Measurements from ENCODE around the gene DGAT2L6.
A peak's percentile ranks its signal among the peaks of the same experiment; 100 is the strongest.
"Not testable (repeated sequence)": the region's sequence is repeated elsewhere in the genome, so short reads cannot be mapped to it uniquely, and the experiment has no call there.

DGAT2L6 gene

GRCh38 chrX:70169281-70169680 lies 8.0 kb upstream of the DGAT2L6 start:
- H3K4me1 Mint-ChIP-seq (ENCODE audit: low read depth in 2 of 2), result no peaks in the 10 kb centered on the region
- peaks cover 17% of the 10 kb centered on the region for H3K36me3 Mint-ChIP-seq (ENCODE audit: insufficient read depth)
- H3K9me3 Mint-ChIP-seq, result no peaks in the 10 kb centered on the region
- no peaks in the 10 kb centered on the region for H3K27me3 Mint-ChIP-seq
- H3K4me3 Mint-ChIP-seq, result no peak overlapping the region
- ATAC-seq (replicated peaks) (no peak), DNase-seq (no peak)
- no peak overlapping the region for H3K27ac Mint-ChIP-seq

- peaks cover 5% of the 10 kb centered on the region for H3K36me3 Mint-ChIP-seq (ENCODE audit: insufficient read depth)
- no peaks in the 10 kb centered on the region for H3K9me3 Mint-ChIP-seq
- H3K27me3 Mint-ChIP-seq, result no peaks in the 10 kb centered on the region
- no peaks in the 10 kb centered on the region for H3K4me1 Mint-ChIP-seq (ENCODE audit: low read depth in 2 of 2)
- DNase-seq (no peak), ATAC-seq (replicated peaks) (no peak)
- peak overlapping the region in 1 of 2 donors; percentile 41 for H3K27ac Mint-ChIP-seq
- H3K4me3 Mint-ChIP-seq, result no peak overlapping the region
Measured at GRCh38 chrX:70171624-70172023, 5.7 kb upstream of the DGAT2L6 start.

- Mint-ChIP-seq H3K9me3 (no peaks in the 10 kb centered on the region), H3K27ac (no peak overlapping the region), H3K27me3 (no peaks in the 10 kb centered on the region), H3K36me3 (ENCODE audit: insufficient read depth) (no peaks in the 10 kb centered on the region), H3K4me3 (no peak overlapping the region), H3K4me1 (ENCODE audit: low read depth in 2 of 2) (no peaks in the 10 kb centered on the region)
- ATAC-seq (replicated peaks) (no peak), DNase-seq (no peak)
Measured at GRCh38 chrX:70172221-70172620, 5.1 kb upstream of the DGAT2L6 start.

- no peaks in the 10 kb centered on the region for H3K27me3 Mint-ChIP-seq
- H3K36me3 Mint-ChIP-seq (ENCODE audit: insufficient read depth), result no peaks in the 10 kb centered on the region
- DNase-seq (no peak), ATAC-seq (replicated peaks) (no peak)
- H3K4me3 Mint-ChIP-seq, result no peak overlapping the region
- no peak overlapping the region for H3K27ac Mint-ChIP-seq
- no peaks in the 10 kb centered on the region for H3K9me3 Mint-ChIP-seq
- no peaks in the 10 kb centered on the region for H3K4me1 Mint-ChIP-seq (ENCODE audit: low read depth in 2 of 2)
Measured at GRCh38 chrX:70172964-70173363, 4.3 kb upstream of the DGAT2L6 start.

- H3K27ac Mint-ChIP-seq, result no peak overlapping the region
Measured at GRCh38 chrX:70174754-70175153, 2.5 kb upstream of the DGAT2L6 start.

GRCh38 chrX:70175338-70175737 lies 1.9 kb upstream of the DGAT2L6 start:
- Mint-ChIP-seq H3K27me3 (no peaks in the 10 kb centered on the region), H3K4me1 (ENCODE audit: low read depth in 2 of 2) (no peaks in the 10 kb centered on the region), H3K4me3 (no peak overlapping the region), H3K9me3 (no peaks in the 10 kb centered on the region), H3K36me3 (ENCODE audit: insufficient read depth) (no peaks in the 10 kb centered on the region), H3K27ac (no peak overlapping the region)
- ATAC-seq (replicated peaks), result no peak
- no peak for DNase-seq

More at GRCh38 chrX:70174754-70175153, 2.5 kb upstream of the DGAT2L6 start:
- Mint-ChIP-seq H3K9me3 (no peaks in the 10 kb centered on the region), H3K36me3 (ENCODE audit: insufficient read depth) (no peaks in the 10 kb centered on the region), H3K27me3 (no peaks in the 10 kb centered on the region), H3K4me1 (ENCODE audit: low read depth in 2 of 2) (no peaks in the 10 kb centered on the region), H3K4me3 (no peak overlapping the region)
- DNase-seq (no peak), ATAC-seq (replicated peaks) (no peak)

GRCh38 chrX:70183091-70183490 lies 5.8 kb downstream of the DGAT2L6 start:
- ATAC-seq (replicated peaks), result no peak
- no peak for DNase-seq
- no peak overlapping the region for H3K27ac Mint-ChIP-seq
- H3K9me3 Mint-ChIP-seq, result no peaks in the 10 kb centered on the region
- no peak overlapping the region for H3K4me3 Mint-ChIP-seq
- no peaks in the 10 kb centered on the region for H3K36me3 Mint-ChIP-seq (ENCODE audit: insufficient read depth)
- H3K27me3 Mint-ChIP-seq, result peaks cover 23 to 29% of the 10 kb centered on the region in 2 donors
- no peaks in the 10 kb centered on the region for H3K4me1 Mint-ChIP-seq (ENCODE audit: low read depth in 2 of 2)

GRCh38 chrX:70190225-70190624 lies 12.9 kb downstream of the DGAT2L6 start:
- H3K27me3 Mint-ChIP-seq, result peaks cover 19 to 33% of the 10 kb centered on the region in 2 donors
- H3K4me3 Mint-ChIP-seq, result no peak overlapping the region
- no peak overlapping the region for H3K27ac Mint-ChIP-seq
- DNase-seq (no peak), ATAC-seq (replicated peaks) (no peak)
- no peaks in the 10 kb centered on the region for H3K4me1 Mint-ChIP-seq (ENCODE audit: low read depth in 2 of 2)
- H3K36me3 Mint-ChIP-seq (ENCODE audit: insufficient read depth), result peaks cover 3% of the 10 kb centered on the region
- H3K9me3 Mint-ChIP-seq, result peaks cover 2 to 10% of the 10 kb centered on the region in 2 donors

- H3K36me3 Mint-ChIP-seq (ENCODE audit: insufficient read depth), result no peaks in the 10 kb centered on the region
Measured at GRCh38 chrX:70196961-70197720, 19.9 kb downstream of the DGAT2L6 start.

GRCh38 chrX:70201732-70202131 lies 24.4 kb downstream of the DGAT2L6 start:
- DNase-seq (no peak), ATAC-seq (replicated peaks) (peak; percentile 71)
- no peak overlapping the region for H3K4me3 Mint-ChIP-seq
- no peaks in the 10 kb centered on the region for H3K36me3 Mint-ChIP-seq (ENCODE audit: insufficient read depth)
- H3K27me3 Mint-ChIP-seq, result peaks cover 0 to 20% of the 10 kb centered on the region in 2 donors
- no peaks in the 10 kb centered on the region for H3K9me3 Mint-ChIP-seq
- no peak overlapping the region for H3K27ac Mint-ChIP-seq
- H3K4me1 Mint-ChIP-seq (ENCODE audit: low read depth in 2 of 2), result peaks cover 4 to 8% of the 10 kb centered on the region in 2 donors

More at GRCh38 chrX:70196961-70197720, 19.9 kb downstream of the DGAT2L6 start:
- Mint-ChIP-seq H3K27me3 (peaks cover 0 to 7% of the 10 kb centered on the region in 2 donors), H3K4me1 (ENCODE audit: low read depth in 2 of 2) (peaks cover 4 to 8% of the 10 kb centered on the region in 2 donors), H3K9me3 (no peaks in the 10 kb centered on the region), H3K4me3 (no peak overlapping the region), H3K27ac (peak overlapping the region in 1 of 2 donors; percentile 80)
- peak; percentile 86 for ATAC-seq (replicated peaks)
- DNase-seq, result peak; percentile 62 to 69 (median 63)

GRCh38 chrX:70208479-70208878 lies 31.2 kb downstream of the DGAT2L6 start:
- Mint-ChIP-seq H3K27ac (no peak overlapping the region), H3K4me1 (ENCODE audit: low read depth in 2 of 2) (no peaks in the 10 kb centered on the region), H3K4me3 (no peak overlapping the region), H3K36me3 (ENCODE audit: insufficient read depth) (no peaks in the 10 kb centered on the region), H3K27me3 (peaks cover 0 to 13% of the 10 kb centered on the region in 2 donors), H3K9me3 (no peaks in the 10 kb centered on the region)
- ATAC-seq (replicated peaks), result no peak
- no peak for DNase-seq

GRCh38 chrX:70209570-70209969 lies 32.3 kb downstream of the DGAT2L6 start:
- not testable (repeated sequence) for H3K27me3 Mint-ChIP-seq; DNase-seq; H3K27ac Mint-ChIP-seq; H3K9me3 Mint-ChIP-seq; H3K4me1 Mint-ChIP-seq (ENCODE audit: low read depth in 2 of 2); ATAC-seq (replicated peaks); H3K36me3 Mint-ChIP-seq (ENCODE audit: insufficient read depth); H3K4me3 Mint-ChIP-seq

- no peak overlapping the region for H3K4me3 Mint-ChIP-seq
- ATAC-seq (replicated peaks) (no peak), DNase-seq (no peak)
- H3K27ac Mint-ChIP-seq, result no peak overlapping the region
- H3K36me3 Mint-ChIP-seq (ENCODE audit: insufficient read depth), result no peaks in the 10 kb centered on the region
- no peaks in the 10 kb centered on the region for H3K9me3 Mint-ChIP-seq
- no peaks in the 10 kb centered on the region for H3K4me1 Mint-ChIP-seq (ENCODE audit: low read depth in 2 of 2)
- H3K27me3 Mint-ChIP-seq, result no peaks in the 10 kb centered on the region
Measured at GRCh38 chrX:70219938-70220764, 42.9 kb downstream of the DGAT2L6 start.

- H3K4me3 Mint-ChIP-seq, result no peak overlapping the region
- ATAC-seq (replicated peaks) (no peak), DNase-seq (no peak)
- H3K27me3 Mint-ChIP-seq, result no peaks in the 10 kb centered on the region
- H3K4me1 Mint-ChIP-seq (ENCODE audit: low read depth in 2 of 2), result no peaks in the 10 kb centered on the region
- no peaks in the 10 kb centered on the region for H3K9me3 Mint-ChIP-seq
- H3K27ac Mint-ChIP-seq, result no peak overlapping the region
- H3K36me3 Mint-ChIP-seq (ENCODE audit: insufficient read depth), result no peaks in the 10 kb centered on the region
Measured at GRCh38 chrX:70226048-70226447, 48.8 kb downstream of the DGAT2L6 start.
